IMR-90 (cell line): ENCODE data around the gene RPTOR.

Source experiments
- CEBPB ChIP-seq: IDR thresholded peaks from 2 replicates; pipeline ENCODE4 v1.6.1; 2012; ENCODE audit warnings: low read depth, low read length, improper control_type of control experiment
- CHD1 ChIP-seq: IDR thresholded peaks from 2 replicates; pipeline ENCODE4 v1.6.1; 2012; ENCODE audit warnings: low read depth, low read length, improper control_type of control experiment
- CTCF ChIP-seq: conservative IDR thresholded peaks from 2 replicates; pipeline ENCODE4 v1.5.1; 2012; ENCODE audit warnings: mild to moderate bottlenecking, low read depth, low read length, improper control_type of control experiment
- ELK1 ChIP-seq: fragments of 150-350 bp; IDR thresholded peaks from 2 replicates; pipeline ENCODE4 v1.6.1; 2016; ENCODE audit warnings: low read depth, mild to moderate bottlenecking, low read length, moderate library complexity, borderline replicate concordance
- FOS ChIP-seq: fragments of 150-350 bp; IDR thresholded peaks from 2 replicates; pipeline ENCODE4 v1.6.1; 2016; ENCODE audit warnings: low read depth, low read length
- MAFK ChIP-seq: IDR thresholded peaks from 2 replicates; pipeline ENCODE4 v1.6.1; 2012; ENCODE audit warnings: low read depth, low read length, improper control_type of control experiment
- MAZ ChIP-seq: IDR thresholded peaks from 2 replicates; pipeline ENCODE4 v1.6.1; 2012; ENCODE audit warnings: low read depth, mild to moderate bottlenecking, low read length, improper control_type of control experiment, moderate library complexity, borderline replicate concordance
- NFE2L2 ChIP-seq: fragments of 150-350 bp; IDR thresholded peaks from 2 replicates; pipeline ENCODE4 v1.6.1; 2016; ENCODE audit warnings: low read depth, mild to moderate bottlenecking, low read length
- POLR2A ChIP-seq: IDR thresholded peaks from 2 replicates; pipeline ENCODE4 v1.6.1; 2012; ENCODE audit warnings: mild to moderate bottlenecking, low read depth, low read length
- RAD21 ChIP-seq: IDR thresholded peaks from 2 replicates; pipeline ENCODE4 v1.6.1; 2012; ENCODE audit warnings: low read length, improper control_type of control experiment
- RCOR1 ChIP-seq: IDR thresholded peaks from 2 replicates; pipeline ENCODE4 v1.6.1; 2012; ENCODE audit warnings: mild to moderate bottlenecking, low read length, improper control_type of control experiment; ENCODE audit not compliant: insufficient replicate concordance
- SMC3 ChIP-seq: fragments of 150-350 bp; IDR thresholded peaks from 2 replicates; pipeline ENCODE4 v1.6.1; 2016; ENCODE audit warnings: low read depth, mild to moderate bottlenecking, antibody characterized with exemption, low read length, moderate library complexity
- USF2 ChIP-seq: fragments of 150-350 bp; IDR thresholded peaks from 2 replicates; pipeline ENCODE4 v1.6.1; 2017; ENCODE audit warnings: mild to moderate bottlenecking, antibody characterized with exemption, low read length, low read depth

DNA sequence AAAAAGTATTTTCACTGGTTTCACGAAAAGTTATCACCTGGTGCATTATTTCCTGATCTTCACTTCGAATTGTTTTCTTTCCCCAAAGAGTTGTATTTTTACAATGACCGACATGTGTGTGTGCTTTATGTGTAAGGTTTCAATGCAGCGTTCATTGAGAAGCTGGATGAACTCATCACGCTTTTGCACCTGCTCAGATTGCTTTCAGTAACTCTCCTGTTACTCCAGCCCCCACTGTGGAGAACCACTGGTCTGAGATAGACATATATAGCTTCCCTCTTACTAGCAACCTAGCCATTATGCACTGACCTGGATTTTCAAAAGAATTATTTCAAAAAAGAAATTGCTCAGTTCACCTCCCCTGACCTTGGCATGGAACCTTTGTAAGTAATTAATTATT is 268.7 kb downstream of the RPTOR start:
- TF ChIP-seq POLR2A (no peak), SMC3 (no peak), CTCF (no peak), CHD1 (no peak), RAD21 (no peak), MAZ (no peak), CEBPB (no peak), ELK1 (no peak), MAFK (no peak), RCOR1 (no peak), NFE2L2 (no peak), USF2 (no peak), FOS (no peak)
